ENCODE results near the gene JUN. TPM values are rescaled to one million over a fixed set of nuclear protein-coding genes. Genes with fewer than 3 reads are reported as not detected.

The JUN gene
- total RNA-seq, 1 experiment from 2014 or later = 15.9 TPM

DNA sequence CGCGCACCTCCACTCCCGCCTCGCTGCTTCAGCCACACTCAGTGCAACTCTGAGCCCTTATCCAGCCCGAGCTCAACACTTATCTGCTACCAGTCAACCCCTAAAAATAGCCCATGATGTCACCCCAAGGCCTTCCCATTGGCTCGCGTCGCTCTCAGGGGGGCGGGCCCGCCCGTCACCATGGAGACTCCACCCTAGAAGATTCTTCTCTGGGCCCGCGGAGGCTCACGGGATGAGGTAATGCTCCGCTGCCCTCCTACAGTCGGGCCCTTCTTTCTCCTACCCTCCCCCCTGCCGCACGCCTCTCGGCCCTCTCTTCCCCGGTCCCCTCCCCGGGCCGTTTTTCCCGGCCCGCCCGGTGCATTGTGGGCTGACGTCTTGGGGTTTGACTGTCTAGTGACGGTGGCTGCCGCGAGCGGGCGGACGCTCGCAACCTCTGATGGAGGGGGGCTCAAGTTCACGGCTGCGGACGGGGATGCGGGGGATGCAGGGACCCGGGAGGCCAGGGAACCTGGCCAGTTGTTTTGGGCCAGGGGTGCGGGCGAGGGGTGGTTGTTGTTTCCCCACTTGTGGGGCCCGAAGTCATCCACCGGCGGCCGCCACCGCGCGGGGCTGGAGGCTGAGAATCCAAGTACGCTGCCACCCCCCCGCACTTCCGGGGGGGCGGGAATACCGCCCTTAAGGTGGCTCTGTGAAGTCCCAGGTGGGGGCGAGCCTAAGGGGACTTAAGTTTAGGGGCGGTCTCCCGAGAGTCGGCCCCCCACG, at the start of gene JUN (continued):
- TF ChIP-seq, protein P1, sequence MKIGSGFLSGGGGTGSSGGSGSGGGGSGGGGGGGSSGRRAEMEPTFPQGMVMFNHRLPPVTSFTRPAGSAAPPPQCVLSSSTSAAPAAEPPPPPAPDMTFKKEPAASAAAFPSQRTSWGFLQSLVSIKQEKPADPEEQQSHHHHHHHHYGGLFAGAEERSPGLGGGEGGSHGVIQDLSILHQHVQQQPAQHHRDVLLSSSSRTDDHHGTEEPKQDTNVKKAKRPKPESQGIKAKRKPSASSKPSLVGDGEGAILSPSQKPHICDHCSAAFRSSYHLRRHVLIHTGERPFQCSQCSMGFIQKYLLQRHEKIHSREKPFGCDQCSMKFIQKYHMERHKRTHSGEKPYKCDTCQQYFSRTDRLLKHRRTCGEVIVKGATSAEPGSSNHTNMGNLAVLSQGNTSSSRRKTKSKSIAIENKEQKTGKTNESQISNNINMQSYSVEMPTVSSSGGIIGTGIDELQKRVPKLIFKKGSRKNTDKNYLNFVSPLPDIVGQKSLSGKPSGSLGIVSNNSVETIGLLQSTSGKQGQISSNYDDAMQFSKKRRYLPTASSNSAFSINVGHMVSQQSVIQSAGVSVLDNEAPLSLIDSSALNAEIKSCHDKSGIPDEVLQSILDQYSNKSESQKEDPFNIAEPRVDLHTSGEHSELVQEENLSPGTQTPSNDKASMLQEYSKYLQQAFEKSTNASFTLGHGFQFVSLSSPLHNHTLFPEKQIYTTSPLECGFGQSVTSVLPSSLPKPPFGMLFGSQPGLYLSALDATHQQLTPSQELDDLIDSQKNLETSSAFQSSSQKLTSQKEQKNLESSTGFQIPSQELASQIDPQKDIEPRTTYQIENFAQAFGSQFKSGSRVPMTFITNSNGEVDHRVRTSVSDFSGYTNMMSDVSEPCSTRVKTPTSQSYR (CRISPR knock-in tag; IDR thresholded peaks at IDR 0.05) = 0 out of 2 replicates have a peak, but pooled peaks have one; percentile 6
- TF ChIP-seq KAT7 (CRISPR knock-in tag; IDR thresholded peaks at IDR 0.05; ENCODE audit: borderline replicate concordance) (no peak), HMGXB4 (CRISPR knock-in tag; IDR thresholded peaks at IDR 0.05) (0 out of 2 replicates have a peak, but pooled peaks have one; percentile 18), NFYB (CRISPR knock-in tag; conservative IDR thresholded peaks at IDR 0.05; ENCODE audit: low read depth) (peak; percentile 80), SP1 (CRISPR knock-in tag; conservative IDR thresholded peaks at IDR 0.05) (peak; percentile 49), TEAD4 (CRISPR knock-in tag; IDR thresholded peaks at IDR 0.05) (no peak), TEAD1 (CRISPR knock-in tag; IDR thresholded peaks at IDR 0.05) (peak; percentile 25; the same call in 1 of the 2 replicates), ZNF512 (CRISPR knock-in tag; IDR thresholded peaks at IDR 0.05; ENCODE audit: borderline replicate concordance) (no peak), NR3C1 (CRISPR knock-in tag; conservative IDR thresholded peaks at IDR 0.05; ENCODE audit: low read depth) (no peak)
- TF ChIP-seq, protein P2, sequence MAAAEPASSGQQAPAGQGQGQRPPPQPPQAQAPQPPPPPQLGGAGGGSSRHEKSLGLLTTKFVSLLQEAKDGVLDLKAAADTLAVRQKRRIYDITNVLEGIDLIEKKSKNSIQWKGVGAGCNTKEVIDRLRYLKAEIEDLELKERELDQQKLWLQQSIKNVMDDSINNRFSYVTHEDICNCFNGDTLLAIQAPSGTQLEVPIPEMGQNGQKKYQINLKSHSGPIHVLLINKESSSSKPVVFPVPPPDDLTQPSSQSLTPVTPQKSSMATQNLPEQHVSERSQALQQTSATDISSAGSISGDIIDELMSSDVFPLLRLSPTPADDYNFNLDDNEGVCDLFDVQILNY (CRISPR knock-in tag; IDR thresholded peaks at IDR 0.05) = no peak
- TF ChIP-seq, protein P3, sequence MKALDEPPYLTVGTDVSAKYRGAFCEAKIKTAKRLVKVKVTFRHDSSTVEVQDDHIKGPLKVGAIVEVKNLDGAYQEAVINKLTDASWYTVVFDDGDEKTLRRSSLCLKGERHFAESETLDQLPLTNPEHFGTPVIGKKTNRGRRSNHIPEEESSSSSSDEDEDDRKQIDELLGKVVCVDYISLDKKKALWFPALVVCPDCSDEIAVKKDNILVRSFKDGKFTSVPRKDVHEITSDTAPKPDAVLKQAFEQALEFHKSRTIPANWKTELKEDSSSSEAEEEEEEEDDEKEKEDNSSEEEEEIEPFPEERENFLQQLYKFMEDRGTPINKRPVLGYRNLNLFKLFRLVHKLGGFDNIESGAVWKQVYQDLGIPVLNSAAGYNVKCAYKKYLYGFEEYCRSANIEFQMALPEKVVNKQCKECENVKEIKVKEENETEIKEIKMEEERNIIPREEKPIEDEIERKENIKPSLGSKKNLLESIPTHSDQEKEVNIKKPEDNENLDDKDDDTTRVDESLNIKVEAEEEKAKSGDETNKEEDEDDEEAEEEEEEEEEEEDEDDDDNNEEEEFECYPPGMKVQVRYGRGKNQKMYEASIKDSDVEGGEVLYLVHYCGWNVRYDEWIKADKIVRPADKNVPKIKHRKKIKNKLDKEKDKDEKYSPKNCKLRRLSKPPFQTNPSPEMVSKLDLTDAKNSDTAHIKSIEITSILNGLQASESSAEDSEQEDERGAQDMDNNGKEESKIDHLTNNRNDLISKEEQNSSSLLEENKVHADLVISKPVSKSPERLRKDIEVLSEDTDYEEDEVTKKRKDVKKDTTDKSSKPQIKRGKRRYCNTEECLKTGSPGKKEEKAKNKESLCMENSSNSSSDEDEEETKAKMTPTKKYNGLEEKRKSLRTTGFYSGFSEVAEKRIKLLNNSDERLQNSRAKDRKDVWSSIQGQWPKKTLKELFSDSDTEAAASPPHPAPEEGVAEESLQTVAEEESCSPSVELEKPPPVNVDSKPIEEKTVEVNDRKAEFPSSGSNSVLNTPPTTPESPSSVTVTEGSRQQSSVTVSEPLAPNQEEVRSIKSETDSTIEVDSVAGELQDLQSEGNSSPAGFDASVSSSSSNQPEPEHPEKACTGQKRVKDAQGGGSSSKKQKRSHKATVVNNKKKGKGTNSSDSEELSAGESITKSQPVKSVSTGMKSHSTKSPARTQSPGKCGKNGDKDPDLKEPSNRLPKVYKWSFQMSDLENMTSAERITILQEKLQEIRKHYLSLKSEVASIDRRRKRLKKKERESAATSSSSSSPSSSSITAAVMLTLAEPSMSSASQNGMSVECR (CRISPR knock-in tag; IDR thresholded peaks at IDR 0.05; ENCODE audit: borderline replicate concordance) = no peak

- DNase-seq (ENCODE audit: low spot score) (no peak), ATAC-seq (no peak)
- Mint-ChIP-seq H3K27ac (no peak overlapping the region), H3K4me3 (no peak overlapping the region), H3K27me3 (ENCODE audit: low read depth) (no peaks in the 10 kb centered on the region), H3K9me3 (peaks cover 10% of the 10 kb centered on the region), H3K4me1 (peaks cover 2% of the 10 kb centered on the region; the same call in 1 of the 2 replicates), H3K36me3 (peaks cover 8% of the 10 kb centered on the region)
- CTCF ChIA-PET = no interaction called here
- no peak for TF ChIP-seq NFE2L1 (CRISPR knock-in tag; IDR thresholded peaks at IDR 0.05)
- TF ChIP-seq ATF2 (CRISPR knock-in tag; IDR thresholded peaks at IDR 0.05; ENCODE audit: borderline replicate concordance, low read depth) = no peak
- no peak for TF ChIP-seq SP1 (CRISPR knock-in tag; conservative IDR thresholded peaks at IDR 0.05)
- no peak for TF ChIP-seq TP53 (CRISPR knock-in tag; IDR thresholded peaks at IDR 0.05)
- no peak for TF ChIP-seq CREB1 (CRISPR knock-in tag; IDR thresholded peaks at IDR 0.05)
- POLR2A ChIA-PET = no interaction called here
These were observed 49.3 kb upstream of the JUN start for GRCh38 chr1:58833166-58833565.
